ENCODE measurements around the gene LYG2.
"Not testable (repeated sequence)": the region's sequence is repeated elsewhere in the genome, so short reads cannot be mapped to it uniquely, and the experiment has no call there.

The LYG2 gene, protein sequence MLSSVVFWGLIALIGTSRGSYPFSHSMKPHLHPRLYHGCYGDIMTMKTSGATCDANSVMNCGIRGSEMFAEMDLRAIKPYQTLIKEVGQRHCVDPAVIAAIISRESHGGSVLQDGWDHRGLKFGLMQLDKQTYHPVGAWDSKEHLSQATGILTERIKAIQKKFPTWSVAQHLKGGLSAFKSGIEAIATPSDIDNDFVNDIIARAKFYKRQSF

DNA sequence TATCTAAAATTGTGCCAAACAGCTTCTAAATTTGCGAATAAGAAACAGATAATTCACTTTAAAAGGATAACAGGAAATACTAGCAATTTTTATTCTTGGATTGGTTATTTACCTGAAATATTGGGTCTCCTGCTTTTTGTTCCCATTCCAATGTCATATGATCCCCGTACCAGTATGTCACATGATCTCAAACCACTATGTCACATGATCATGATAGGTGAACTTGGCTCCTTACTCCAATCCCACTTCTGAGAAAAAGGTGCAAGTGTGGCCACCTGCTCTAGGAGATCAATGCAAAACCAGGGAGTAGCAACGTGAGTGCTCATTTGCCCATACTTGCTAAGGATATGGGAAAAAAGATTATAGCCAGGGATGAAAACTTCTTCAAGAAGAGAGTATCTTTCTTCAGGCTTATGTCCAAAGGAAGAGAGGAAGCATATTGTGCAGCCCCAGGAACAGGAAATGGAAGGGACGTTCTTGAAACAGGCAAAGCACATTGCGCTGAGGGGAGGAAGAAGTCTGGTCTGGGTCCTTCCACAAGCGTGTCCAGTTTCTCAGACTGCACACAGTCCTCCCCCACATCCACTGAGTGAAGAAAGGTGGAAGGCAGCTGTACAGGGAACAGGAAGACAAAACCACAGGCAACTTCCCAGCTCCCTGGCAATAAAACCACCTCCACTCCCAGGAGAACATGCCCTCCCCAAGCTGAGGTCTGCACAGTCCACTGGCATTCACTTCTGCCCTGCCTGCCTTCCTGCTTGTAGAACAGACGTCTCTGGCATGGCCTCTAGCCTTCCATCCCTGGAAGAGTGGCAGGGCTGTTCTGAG is at the start of gene LYG2:
Gene LYG2 (minus strand): TSS at position 176 of the 828 bp plus-strand sequence. CDS start 1,406 bp downstream, outside the sequence.
- DNase-seq = no peak

DNA sequence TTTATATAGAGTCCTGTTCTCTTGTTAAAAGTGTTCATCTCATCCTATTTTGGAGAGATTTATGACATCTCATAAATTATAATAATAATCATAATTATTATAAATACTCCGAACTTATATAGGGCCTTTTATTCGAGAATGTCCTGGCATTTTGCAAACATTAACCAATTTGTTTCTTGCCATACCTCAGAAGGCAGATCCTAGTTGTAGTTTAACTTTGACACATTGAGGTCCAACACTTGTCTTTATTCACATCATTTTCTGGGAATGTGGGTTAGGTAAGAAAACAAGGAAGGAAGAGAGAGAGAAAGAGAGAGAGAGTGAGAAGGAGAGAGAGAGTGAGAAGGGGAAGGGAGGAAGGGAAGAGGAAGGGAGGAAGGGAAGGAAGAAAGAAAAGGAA is 45.6 kb upstream of the LYG2 start, which contains the start of gene LYG1:
Gene LYG1 (minus strand): TSS at position 101 of the 400 bp plus-strand sequence. CDS start 5,527 bp downstream, outside the sequence.
- DNase-seq = not testable (repeated sequence)

DNA sequence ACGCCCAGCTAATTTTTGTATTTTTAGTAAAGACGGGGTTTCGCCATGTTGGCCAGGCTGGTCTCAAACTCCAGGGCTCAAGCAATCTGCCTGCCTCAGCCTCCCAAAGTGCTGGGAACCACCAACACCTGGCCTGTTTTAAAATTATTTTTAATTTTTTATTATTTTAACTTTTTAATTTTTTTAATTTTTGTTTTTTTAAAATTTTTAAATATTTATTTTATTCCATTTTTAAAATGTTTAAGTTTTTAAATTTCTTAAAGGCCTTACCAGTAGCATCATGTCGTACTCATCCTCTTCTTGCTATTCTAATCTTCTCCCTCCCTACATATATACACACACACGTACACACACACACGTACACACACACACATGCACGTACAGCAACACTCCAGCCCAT is 44.1 kb upstream of the LYG2 start:
- no peak for DNase-seq

DNA sequence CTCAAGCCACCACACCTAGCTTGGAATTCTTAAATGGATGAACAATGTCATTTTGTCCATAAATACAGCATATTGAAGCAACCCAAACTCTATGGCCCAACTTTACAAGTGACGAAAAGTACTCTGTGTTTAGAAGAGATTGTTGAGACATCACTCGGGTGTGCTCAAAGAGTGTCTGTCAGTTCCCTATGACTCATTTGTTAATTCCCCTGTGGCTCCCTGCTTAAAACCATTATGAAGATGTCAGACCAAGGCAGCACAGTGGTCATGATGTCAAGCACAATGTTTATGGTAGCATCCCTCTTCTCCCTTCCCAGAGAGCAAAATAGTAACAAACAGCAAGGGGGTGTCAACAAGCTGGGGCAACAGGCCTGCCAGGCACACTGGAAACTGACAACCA is 42.5 kb upstream of the LYG2 start:
- DNase-seq = no peak

DNA sequence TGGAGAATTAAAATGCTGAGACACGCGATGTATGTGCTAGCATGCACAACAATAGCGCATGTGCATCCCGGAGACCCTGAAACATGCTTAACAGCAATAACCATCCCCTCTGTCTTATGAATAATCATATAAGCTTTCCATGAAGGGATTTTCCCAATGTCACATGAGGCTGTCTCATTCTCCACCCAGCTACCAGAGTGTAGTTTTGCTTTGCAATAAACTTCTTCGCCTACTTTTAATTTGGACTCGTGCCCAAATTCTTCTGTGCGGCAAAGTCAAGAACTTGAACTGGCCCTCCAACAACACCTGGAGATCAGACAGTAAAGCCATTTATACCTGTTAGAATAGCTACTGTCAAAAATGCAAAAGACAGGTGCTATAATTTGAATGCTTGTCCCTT is 30.1 kb upstream of the LYG2 start:
- no peak for DNase-seq

DNA sequence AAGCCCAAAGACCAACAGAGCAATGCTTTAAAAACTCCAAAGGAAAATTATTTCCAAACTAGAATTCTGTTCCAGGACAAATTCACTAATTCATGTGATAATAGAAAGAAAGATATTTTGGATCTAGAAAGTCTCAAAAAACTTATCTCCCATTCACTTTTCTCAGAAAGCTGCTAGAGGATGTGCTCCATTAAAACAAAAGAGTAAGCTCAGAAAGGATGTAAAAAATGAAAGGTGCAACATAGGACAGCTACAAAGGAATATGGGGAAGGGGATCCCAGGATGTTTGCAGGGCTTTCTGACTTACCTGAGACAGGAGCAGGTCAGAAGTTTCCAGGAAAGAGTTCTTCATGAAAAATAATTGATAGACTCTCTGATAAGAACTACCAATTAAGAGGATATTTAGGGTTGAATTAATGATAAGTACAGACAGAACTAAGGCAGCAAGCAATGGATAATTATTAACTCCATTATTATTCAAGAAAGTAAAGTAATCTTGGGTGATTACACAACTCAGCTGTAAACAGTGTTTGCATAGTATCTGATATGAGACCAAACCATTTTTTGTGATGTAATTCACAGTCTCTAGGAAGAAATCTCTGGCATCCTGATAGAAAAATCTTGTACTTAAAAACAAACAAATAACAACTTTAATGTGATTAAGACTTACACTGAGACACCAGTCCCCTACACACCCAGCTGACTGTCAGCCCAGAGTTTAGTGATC is 24.7 kb upstream of the LYG2 start:
- DNase-seq = no peak

DNA sequence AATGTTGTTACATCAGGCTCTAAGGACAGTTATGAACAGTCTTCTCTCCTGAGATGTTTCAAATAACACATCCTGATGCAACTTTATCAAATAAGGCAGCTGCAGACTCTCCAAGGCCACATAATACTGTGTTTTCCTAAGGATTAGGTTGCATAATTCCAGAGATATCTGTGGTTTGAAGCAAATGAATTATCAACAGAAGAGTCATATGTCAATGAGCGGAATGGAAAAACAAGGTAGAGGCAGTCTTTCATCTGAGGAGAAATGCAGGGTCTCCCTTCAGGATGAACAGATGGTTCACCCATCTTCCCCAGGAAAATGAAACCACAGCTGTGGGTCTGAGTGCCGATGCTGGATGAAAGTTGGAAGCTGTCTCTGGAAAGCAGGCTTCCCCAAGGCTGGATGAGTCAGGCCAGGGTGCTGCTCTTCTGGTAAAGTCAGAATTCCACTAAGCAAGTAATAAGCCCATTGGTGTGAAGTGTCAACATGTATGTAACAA is 23.4 kb upstream of the LYG2 start:
- no peak for DNase-seq

DNA sequence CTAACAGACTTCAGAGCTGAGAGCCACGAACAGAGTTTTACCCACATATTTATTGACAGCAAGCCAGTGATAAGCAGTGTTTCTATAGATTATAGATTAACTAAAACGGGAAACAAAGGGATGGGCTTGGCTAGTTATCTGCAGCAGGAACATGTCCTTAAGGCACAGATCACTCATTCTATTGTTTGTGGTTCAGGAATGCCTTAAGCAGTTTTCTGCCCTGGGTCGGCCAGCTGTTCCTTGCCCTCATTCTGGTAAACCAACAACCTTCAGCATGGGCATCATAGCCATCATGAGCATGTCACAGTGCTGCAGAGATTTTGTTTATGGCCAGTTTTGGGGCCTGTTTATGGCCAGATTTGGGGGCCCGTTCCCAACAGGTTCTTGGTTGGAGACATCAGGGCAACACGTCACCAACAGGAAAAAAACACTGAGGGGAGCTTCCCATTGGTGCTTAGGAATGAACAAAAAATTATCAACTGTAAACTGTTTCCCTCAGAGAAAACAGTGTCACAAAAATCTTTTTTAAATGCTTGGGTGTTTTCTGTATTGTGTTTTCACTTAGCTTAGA is 22.8 kb upstream of the LYG2 start:
- DNase-seq = not testable (repeated sequence)

DNA sequence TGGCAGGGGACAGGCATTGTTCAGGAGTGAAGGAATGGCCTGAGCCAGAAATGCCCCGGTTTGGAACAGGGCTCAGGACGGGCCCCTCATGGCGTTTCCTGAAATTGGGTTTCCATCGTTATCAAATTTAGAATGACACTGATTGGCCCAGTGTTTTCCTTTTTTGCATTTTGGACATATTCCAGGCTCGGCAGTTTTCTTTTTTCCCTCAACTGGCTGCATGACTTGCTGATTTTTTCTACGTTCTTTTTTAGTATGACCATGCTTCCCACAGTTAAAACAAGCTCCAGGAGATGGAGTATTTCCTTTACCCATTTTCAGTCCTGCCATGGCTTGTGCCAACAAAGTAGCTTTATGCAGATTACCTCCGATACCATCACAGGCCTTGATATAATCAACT is 20.4 kb upstream of the LYG2 start:
- DNase-seq = no peak

DNA sequence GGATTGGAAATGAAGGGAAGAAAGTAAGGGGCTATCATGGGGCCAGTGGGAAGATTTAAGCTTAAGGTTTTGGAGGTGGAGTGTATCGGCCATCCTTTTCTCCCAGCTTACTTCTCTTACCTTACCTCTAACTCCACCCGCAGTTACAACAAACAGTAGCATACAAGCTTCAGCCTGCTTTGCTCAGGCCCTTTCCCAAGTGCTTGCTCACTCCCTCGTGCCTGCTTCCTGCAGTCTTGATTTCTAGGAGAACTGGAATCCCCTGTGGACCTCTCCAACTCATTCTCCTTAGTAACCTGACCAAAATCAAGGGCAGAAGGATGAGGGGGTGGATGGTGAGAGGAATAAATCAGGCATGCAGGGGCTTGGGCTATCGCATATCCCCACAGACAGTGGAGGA is 5.8 kb upstream of the LYG2 start:
- no peak for DNase-seq

DNA sequence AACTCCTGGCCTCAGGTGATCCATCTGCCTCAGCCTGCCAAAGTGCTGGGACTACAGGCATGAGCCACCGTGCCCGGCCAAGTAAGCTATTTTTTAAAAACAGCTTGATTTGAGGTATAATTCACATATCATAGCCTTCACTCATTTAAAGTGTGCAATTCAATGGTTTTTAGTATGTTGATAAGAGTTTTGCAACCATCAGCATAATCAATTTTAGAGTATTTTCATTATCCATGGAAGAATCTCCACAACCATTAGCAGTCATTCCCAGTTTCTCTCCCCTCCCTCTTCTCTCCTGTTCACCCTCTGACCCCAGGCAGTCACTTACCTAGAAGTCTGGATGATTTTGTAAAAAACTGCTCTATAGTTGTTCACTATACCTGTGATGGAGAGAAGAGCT is 4.7 kb upstream of the LYG2 start:
- no peak for DNase-seq

DNA sequence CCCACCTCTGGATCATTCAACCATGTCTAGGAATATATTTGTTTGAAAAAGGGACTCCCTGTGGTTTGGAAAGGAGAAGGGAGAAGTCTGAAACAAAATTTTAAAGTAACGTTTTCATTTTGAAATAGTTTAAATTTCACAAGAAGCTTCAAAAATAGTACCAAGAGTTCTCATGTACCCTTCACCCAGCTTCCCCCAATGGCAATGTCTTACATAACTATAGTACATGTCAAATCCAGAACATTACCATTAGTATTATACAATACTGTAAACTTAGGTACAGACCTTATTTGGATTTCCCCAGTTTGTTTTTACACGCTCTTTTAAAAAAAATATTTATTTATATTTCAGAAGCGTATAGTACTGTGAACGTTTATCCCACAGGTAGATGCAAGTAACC is 4.0 kb upstream of the LYG2 start:
- DNase-seq = no peak

DNA sequence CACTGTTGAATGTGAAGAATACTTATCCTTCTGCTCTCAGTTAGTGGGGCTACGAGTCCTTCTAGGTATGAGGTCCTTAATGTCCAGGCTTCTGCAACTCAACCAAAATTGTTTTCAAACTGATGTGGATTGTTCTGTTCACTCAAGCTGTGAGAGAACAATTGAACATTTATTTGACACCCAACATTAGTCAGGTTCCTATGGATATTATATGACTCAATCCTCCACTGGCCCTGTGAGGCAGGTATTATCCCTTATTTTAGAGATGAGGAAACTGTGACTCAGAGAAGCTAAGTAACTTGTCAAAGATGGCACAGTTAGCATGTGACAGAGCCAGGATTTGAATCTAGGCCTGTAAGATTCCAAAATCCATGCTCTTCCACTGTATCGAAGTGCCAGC is 1.2 kb upstream of the LYG2 start:
- DNase-seq = no peak

DNA sequence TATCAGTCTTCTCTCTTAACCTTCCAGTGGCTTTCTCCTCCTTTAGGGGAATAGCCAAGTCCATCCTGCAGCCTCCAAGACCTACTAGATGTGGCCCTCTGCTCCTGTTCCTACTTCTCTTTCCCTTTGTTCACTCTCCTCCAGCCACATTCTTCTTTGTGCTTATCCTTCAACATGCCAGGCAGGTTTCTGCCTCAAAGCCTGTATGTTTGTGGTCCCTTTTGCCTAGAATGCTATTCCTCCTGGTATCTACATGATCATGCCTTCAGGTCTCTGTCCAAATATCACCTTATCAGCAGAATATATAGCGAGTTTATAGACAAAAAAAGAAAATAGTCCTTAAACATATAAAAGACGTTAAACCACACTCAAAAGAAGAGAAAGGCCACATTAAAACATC is 5.5 kb downstream of the LYG2 start:
- no peak for DNase-seq

DNA sequence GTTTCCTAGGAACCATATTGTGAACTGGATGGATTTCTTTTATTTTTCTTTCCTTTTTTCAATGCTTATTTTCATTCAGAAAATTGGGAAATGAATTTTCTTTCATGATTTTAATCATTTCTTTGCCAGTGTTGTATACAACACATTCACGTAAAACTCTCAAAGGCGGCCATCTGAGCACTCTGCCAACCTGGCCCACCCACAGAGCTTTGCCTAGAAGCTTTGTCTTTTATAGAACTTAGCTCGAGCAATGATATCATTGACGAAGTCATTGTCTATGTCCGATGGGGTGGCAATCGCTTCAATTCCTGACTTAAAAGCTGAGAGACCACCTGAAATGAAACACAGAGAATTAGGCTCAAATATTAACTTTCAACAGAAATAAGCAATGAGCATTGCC is 13.3 kb downstream of the LYG2 start:
- DNase-seq = no peak

DNA sequence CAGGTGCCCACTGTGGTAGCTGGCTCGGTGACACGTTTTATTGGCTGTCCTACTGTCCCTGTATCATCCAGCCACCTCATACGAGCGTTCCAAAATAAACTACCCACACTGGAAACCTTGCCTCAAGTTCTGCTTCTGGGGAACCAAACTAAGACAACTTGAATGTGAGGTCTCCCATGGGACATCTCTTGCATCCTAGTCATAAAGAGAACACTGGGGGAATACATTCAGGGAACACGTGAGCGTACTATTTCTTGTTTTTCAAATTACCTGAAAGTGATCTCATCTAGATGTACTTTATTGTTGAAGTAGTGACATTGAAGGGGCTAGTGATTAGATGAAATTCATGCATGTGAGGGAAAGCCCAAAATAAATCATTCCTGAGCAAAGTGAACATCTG is 15.0 kb downstream of the LYG2 start:
- no peak for DNase-seq

DNA sequence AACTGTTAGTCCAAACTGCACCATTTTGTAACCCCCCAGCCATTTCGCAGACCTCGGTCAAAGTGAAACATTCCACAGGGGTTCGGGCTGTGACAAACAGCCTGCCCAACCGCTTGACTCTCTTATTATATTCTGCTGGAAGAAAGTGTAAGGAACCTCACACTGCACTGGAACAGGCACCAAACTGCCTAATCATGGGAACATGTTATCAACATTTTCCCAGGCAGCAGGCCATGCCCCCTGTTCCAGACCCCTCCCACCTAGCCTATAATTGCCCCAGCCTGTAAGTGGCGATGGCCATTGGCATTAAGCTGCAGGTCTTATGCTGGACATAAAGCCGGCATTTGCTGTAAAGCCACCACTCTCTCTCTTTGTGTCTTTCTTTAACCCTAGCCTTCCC is 16.9 kb downstream of the LYG2 start:
- no peak for DNase-seq

DNA sequence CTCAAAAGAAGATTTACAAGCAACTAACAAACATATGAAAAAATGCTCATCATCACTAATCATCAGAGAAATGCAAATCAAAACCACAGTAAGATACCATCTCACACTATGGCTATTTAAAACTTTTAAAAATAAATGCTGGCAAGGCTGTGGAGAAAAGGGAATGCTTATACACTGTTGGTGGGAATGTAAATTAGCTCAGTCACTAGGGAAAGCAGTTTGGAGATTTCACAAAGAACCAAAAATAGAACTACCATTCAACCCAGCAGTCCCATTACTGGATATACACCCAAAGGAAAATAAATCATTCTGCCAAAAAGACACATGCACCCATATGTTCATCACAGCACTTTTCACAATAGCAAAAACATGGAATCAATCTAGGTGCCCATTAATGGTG is 22.3 kb downstream of the LYG2 start:
- not testable (repeated sequence) for DNase-seq

DNA sequence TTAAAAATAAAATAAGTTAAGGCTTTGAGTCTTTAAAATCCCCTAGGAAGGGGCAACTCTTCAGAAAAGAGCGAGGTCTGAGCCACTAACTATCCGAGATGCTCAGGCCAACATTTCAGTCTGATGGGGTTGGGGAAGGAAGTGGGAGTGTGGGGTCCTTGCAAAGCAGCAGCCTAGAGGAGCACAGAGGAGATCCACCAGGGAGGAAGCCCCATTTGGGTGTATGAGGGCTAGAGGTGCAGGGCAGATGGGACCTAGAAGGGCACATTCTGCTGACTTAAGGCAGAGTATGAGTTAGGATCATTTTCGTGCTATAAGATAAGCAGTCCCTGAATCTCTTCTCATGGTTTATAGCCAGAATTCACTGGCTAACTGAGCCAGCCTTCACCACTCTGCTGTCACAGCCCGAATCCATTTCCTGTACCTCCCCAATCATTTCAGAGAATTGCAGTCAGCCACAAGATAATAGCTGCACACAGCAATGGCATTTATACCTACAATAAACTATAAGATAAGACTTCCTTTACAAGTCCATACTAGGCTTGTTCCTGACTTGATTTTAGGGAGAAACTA is 37.5 kb downstream of the LYG2 start:
- no peak for DNase-seq

DNA sequence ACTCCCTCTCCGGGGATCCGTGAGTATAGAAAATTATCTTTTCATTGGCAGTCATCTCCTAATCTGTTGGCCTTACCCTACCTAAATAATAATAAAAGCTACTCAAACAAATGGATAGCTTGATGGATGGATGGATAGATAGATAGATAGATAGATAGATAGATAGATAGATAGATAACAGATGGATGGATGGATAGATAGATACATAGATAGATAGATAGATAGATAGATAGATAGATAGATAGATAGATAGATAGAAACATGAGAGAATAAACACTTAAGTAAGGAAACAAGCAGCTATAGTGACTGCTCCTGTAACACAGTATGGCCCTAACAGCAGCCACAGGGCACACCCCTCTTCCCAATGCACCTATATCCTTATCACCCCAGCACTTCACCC is 39.4 kb downstream of the LYG2 start:
- no peak for DNase-seq

DNA sequence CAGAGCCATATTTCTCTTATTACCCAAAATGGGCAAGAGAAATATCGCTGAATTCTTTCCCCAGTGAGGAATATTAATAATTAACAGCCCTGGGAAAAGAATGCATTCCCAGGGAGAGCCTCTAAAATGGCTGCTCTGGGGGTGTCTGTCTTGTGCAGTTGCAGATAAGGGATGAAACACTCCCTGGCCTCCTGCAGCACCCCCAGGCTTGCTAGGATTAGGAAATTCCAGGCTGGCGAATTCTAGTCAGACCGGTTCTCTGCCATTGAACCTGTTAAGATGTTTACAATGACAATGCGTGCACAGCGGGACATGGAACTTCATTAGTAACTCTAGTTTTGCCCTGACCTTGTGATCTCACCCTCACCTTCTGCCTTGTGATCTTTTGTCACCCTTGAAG is 50.0 kb downstream of the LYG2 start:
- no peak for DNase-seq

DNA sequence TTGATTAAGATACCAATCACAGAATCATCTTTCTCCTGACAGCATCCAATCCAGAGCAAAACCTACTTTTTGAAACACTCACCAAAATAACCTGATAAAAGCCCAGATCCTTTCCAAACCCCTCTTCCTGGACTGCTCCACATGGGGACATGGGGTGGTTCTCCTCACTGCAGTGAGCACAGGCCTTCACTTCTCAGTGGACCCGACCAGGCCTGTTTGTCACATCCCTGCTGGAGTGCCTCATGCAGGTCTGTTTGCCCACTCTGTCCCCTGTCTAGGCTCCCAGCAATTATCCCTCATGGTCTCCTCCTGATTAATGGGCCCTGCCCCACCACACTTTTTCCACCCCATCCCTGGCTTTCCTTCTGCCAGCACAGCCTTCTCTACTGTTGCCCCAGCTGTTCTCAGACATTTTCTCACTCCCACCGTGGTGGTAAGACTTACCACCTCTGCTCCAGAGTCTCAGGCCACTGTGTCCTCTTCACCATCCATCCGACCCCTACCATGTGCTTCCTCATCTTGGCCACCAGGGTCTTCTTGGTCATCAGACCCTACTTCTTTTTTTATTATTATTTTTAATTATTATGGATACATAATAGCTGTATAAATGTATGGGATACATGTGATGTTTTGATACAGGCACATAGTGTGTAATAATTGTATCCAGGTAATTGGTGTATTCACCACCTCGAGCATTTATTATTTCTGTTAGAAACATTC is 53.3 kb downstream of the LYG2 start:
- DNase-seq = no peak
